T-cell (primary cell): ENCODE results near the gene CLPTM1. TPM values are rescaled to one million over a fixed set of nuclear protein-coding genes. Genes with fewer than 3 reads are reported as not detected.

Experiments used
- ATAC-seq, 4 experiments: fragments of 200-7000 bp in 3 of 4; fragments of 150-1000 bp in 1 of 4; cut with Tn5 transposase; replicated peaks in 1 of 4; 1 replicate in 3 of 4; 2 replicates in 1 of 4; pipeline ENCODE4 v1.10.0; 2021; ENCODE audit warnings: moderate library complexity in 3 of 4, mild to moderate bottlenecking in 2 of 4, moderate number of reproducible peaks in 1 of 4
- CTCF ChIA-PET, 2 donors: fragments of 300-600 bp; sonication (Branson Sonifier 250); formaldehyde crosslinking; loops; one replicate each; lab custom pipeline; 2022; ENCODE audit warnings: antibody characterized with exemption in 2 of 2; lab: Charles Lee
- POLR2A ChIA-PET, 2 donors: fragments of 300-600 bp; sonication (Branson Sonifier 250); formaldehyde crosslinking; loops; one replicate each; lab custom pipeline; 2022; ENCODE audit warnings: antibody characterized with exemption in 2 of 2; lab: Charles Lee
- DNase-seq, 35 experiments: peaks; one replicate each; pipeline versions ENCODE4 v3.0.0 to v3.0.0-alpha.2; 2013 to 2023
- H3K27ac ChIP-seq: one replicate; pipeline ENCODE4 v1.5.1; 2013; ENCODE audit warnings: low read length
- H3K27me3 ChIP-seq, 2 experiments: replicated peaks in 1 of 2; 1 replicate in 1 of 2; 2 replicates in 1 of 2; pipeline versions ENCODE4 v1.6.1 to v1.7.0; 2013; ENCODE audit warnings: low read length in 1 of 2, mixed read lengths in 1 of 2; ENCODE audit not compliant: control insufficient read depth in 2 of 2, insufficient read depth in 2 of 2; ENCODE audit errors: extremely low read depth in 1 of 2
- H3K36me3 ChIP-seq, 2 donors: 1 replicate in 1 of 2; 2 replicates in 1 of 2; pipeline versions ENCODE4 v1.6.1 to v1.7.0; 2013; ENCODE audit warnings: low read length in 1 of 2; ENCODE audit not compliant: control insufficient read depth in 2 of 2, insufficient read depth in 1 of 2; ENCODE audit errors: extremely low read depth in 1 of 2
- H3K4me1 ChIP-seq, 2 experiments: 1 replicate in 1 of 2; 2 replicates in 1 of 2; pipeline versions ENCODE4 v1.6.1 to v1.7.0; 2013; ENCODE audit warnings: low read length in 2 of 2, mixed read lengths in 1 of 2; ENCODE audit not compliant: insufficient read depth in 2 of 2, control insufficient read depth in 1 of 2; ENCODE audit errors: extremely low read depth in 1 of 2
- H3K4me3 ChIP-seq, 2 donors: 1 replicate in 1 of 2; 2 replicates in 1 of 2; pipeline versions ENCODE4 v1.5.1 to v1.7.0; 2013; ENCODE audit warnings: mild to moderate bottlenecking in 2 of 2, low read length in 1 of 2, moderate library complexity in 1 of 2; ENCODE audit not compliant: control insufficient read depth in 1 of 2; ENCODE audit errors: extremely low read depth in 1 of 2
- H3K9me3 ChIP-seq: 2 replicates; pipeline ENCODE4 v1.7.0; 2013
- H3K27ac Mint-ChIP-seq, 2 donors: one replicate each; pipeline ENCODE4 v1.8.0; 2020 to 2021; ENCODE audit warnings: mild to moderate bottlenecking in 2 of 2, mixed read lengths in 2 of 2
- H3K27me3 Mint-ChIP-seq, 2 donors: one replicate each; pipeline ENCODE4 v1.8.0; 2021 to 2022; ENCODE audit warnings: mixed read lengths in 2 of 2
- H3K36me3 Mint-ChIP-seq: one replicate; pipeline ENCODE4 v1.8.0; 2021; ENCODE audit warnings: mixed read lengths
- H3K4me1 Mint-ChIP-seq, 3 donors: one replicate each; pipeline ENCODE4 v1.8.0; 2020 to 2022; ENCODE audit warnings: mixed read lengths in 3 of 3, mild to moderate bottlenecking in 1 of 3
- H3K4me3 Mint-ChIP-seq, 3 donors: one replicate each; pipeline ENCODE4 v1.8.0; 2020 to 2022; ENCODE audit warnings: mild to moderate bottlenecking in 3 of 3, mixed read lengths in 3 of 3, moderate library complexity in 3 of 3
- H3K9me3 Mint-ChIP-seq, 3 donors: one replicate each; pipeline ENCODE4 v1.8.0; 2020 to 2022; ENCODE audit warnings: mixed read lengths in 3 of 3
- WGBS: methylation state at CpG from one replicate; pipeline ENCODE4 v1.1.5; 2013; ENCODE audit warnings: missing lambda C conversion rate; ENCODE audit not compliant: insufficient coverage; 5-methylcytosine and 5-hydroxymethylcytosine counted together
- total RNA-seq, 35 experiments: library from RNA in 6 of 35; stranded (reverse) in 6 of 35; fragments of 120-200 nt in 1 of 35; gene quantifications; one replicate each; pipeline versions ENCODE4 v1.2.1 to v1.2.4 and lab custom pipeline; 2013 to 2026

The CLPTM1 gene
- total RNA-seq, 5 donors from 2014 or later (not counting 1 experiment from before 2014, with no cell fraction given): 64.0 to 103 (median 87.6) TPM

GRCh38 chr19:44985445-44985844, 30.3 kb downstream of the CLPTM1 start:
- Histone ChIP-seq H3K27me3 (no peaks in the 10 kb centered on the region), H3K4me1 (no peaks in the 10 kb centered on the region), H3K9me3 (no peaks in the 10 kb centered on the region), H3K27ac (no peak overlapping the region), H3K36me3 (peaks cover 33 to 59% of the 10 kb centered on the region in 2 donors), H3K4me3 (no peak overlapping the region)
- DNase-seq (no peak), ATAC-seq (no peak)
- H3K36me3 Mint-ChIP-seq: peaks cover 31% of the 10 kb centered on the region
- POLR2A ChIA-PET: no interaction called here
- H3K27me3 Mint-ChIP-seq: no peaks in the 10 kb centered on the region
- H3K27ac Mint-ChIP-seq: peak overlapping the region in 1 of 2 donors; percentile 22
- H3K4me3 Mint-ChIP-seq: no peak overlapping the region
- H3K4me1 Mint-ChIP-seq: peaks cover 0 to 2% (median 1%) of the 10 kb centered on the region in 3 donors
- no peaks in the 10 kb centered on the region for H3K9me3 Mint-ChIP-seq
- CTCF ChIA-PET: no interaction called here
- WGBS: 90% methylated on average over 2 of the region's 4 CpGs

- H3K4me3 Mint-ChIP-seq: no peak overlapping the region
- Histone ChIP-seq H3K4me1 (no peaks in the 10 kb centered on the region), H3K27me3 (no peaks in the 10 kb centered on the region), H3K36me3 (peaks cover 33 to 66% of the 10 kb centered on the region in 2 donors), H3K4me3 (no peak overlapping the region), H3K9me3 (no peaks in the 10 kb centered on the region), H3K27ac (no peak overlapping the region)
- DNase-seq (no peak), ATAC-seq (no peak)
- H3K36me3 Mint-ChIP-seq: peaks cover 31% of the 10 kb centered on the region
- CTCF ChIA-PET: no interaction called here
- WGBS: 95% methylated on average over 5 of the region's 7 CpGs
- no peak overlapping the region for H3K27ac Mint-ChIP-seq
- H3K4me1 Mint-ChIP-seq: peaks cover 0 to 2% (median 1%) of the 10 kb centered on the region in 3 donors
- no peaks in the 10 kb centered on the region for H3K27me3 Mint-ChIP-seq
- no peaks in the 10 kb centered on the region for H3K9me3 Mint-ChIP-seq
- POLR2A ChIA-PET: no interaction called here
Measured at GRCh38 chr19:44986389-44986788, 31.2 kb downstream of the CLPTM1 start.

- no peaks in the 10 kb centered on the region for H3K27me3 ChIP-seq
- H3K4me3 Mint-ChIP-seq: no peak overlapping the region
- no peak for DNase-seq
- 93% methylated on average over 11 of the region's 20 CpGs for WGBS
- ATAC-seq: no peak
- H3K4me3 ChIP-seq: no peak overlapping the region
- H3K9me3 Mint-ChIP-seq: no peaks in the 10 kb centered on the region
- H3K4me1 Mint-ChIP-seq: peaks cover 0 to 2% (median 1%) of the 10 kb centered on the region in 3 donors
- H3K27ac Mint-ChIP-seq: no peak overlapping the region
- peaks cover 27% of the 10 kb centered on the region for H3K36me3 Mint-ChIP-seq
- CTCF ChIA-PET: no interaction called here
- POLR2A ChIA-PET: interaction anchor here in 1 of 2 donors (0.6 kb wide), 1 partner anchor 1676 kb away, joined by 3 read pairs; no protein-coding TSS in a partner anchor
- H3K9me3 ChIP-seq: no peaks in the 10 kb centered on the region
- peaks cover 37 to 64% of the 10 kb centered on the region in 2 donors for H3K36me3 ChIP-seq
- no peaks in the 10 kb centered on the region for H3K27me3 Mint-ChIP-seq
- no peak overlapping the region for H3K27ac ChIP-seq
- H3K4me1 ChIP-seq: no peaks in the 10 kb centered on the region
Measured at GRCh38 chr19:44987148-44987675, 32.0 kb downstream of the CLPTM1 start.

- no peaks in the 10 kb centered on the region for H3K9me3 Mint-ChIP-seq
- Histone ChIP-seq H3K4me3 (no peak overlapping the region), H3K9me3 (no peaks in the 10 kb centered on the region), H3K27ac (no peak overlapping the region), H3K36me3 (peaks cover 32 to 60% of the 10 kb centered on the region in 2 donors), H3K4me1 (no peaks in the 10 kb centered on the region), H3K27me3 (no peaks in the 10 kb centered on the region)
- ATAC-seq (no peak), DNase-seq (no peak)
- CTCF ChIA-PET: interaction anchor here (0.6 to 1.3 kb wide), 4 partner anchors 9 to 77 kb away, joined by 3 to 5 read pairs (median 4); no protein-coding TSS in a partner anchor
- POLR2A ChIA-PET: no interaction called here
- H3K27me3 Mint-ChIP-seq: no peaks in the 10 kb centered on the region
- no peak overlapping the region for H3K27ac Mint-ChIP-seq
- H3K4me3 Mint-ChIP-seq: no peak overlapping the region
- over 99% methylated on average over 8 of the region's 9 CpGs for WGBS
- H3K4me1 Mint-ChIP-seq: peaks cover 0 to 2% (median 1%) of the 10 kb centered on the region in 3 donors
- H3K36me3 Mint-ChIP-seq: peaks cover 27% of the 10 kb centered on the region
Measured at GRCh38 chr19:44988273-44988672, 33.1 kb downstream of the CLPTM1 start.

- Mint-ChIP-seq H3K4me3 (no peak overlapping the region), H3K36me3 (peaks cover 26% of the 10 kb centered on the region), H3K27ac (peak overlapping the region in 1 of 2 donors; percentile 2), H3K4me1 (peaks cover 0 to 2% (median 1%) of the 10 kb centered on the region in 3 donors), H3K9me3 (no peaks in the 10 kb centered on the region), H3K27me3 (no peaks in the 10 kb centered on the region)
- Histone ChIP-seq H3K27me3 (no peaks in the 10 kb centered on the region), H3K27ac (no peak overlapping the region), H3K9me3 (no peaks in the 10 kb centered on the region), H3K36me3 (peaks cover 30 to 58% of the 10 kb centered on the region in 2 donors), H3K4me1 (no peaks in the 10 kb centered on the region), H3K4me3 (no peak overlapping the region)
- CTCF ChIA-PET: interaction anchor here (0.6 to 1.3 kb wide), 3 partner anchors 70 to 76 kb away, joined by 3 to 5 read pairs (median 3); no protein-coding TSS in a partner anchor
- ATAC-seq: peak; percentile 47 to 80 (median 62)
- POLR2A ChIA-PET: no interaction called here
- peak; percentile 20 to 78 (median 58) for DNase-seq
- 95% methylated on average over 14 of the region's 15 CpGs for WGBS
Measured at GRCh38 chr19:44988896-44989556, 33.8 kb downstream of the CLPTM1 start.

- H3K4me1 ChIP-seq: no peaks in the 10 kb centered on the region
- POLR2A ChIA-PET: no interaction called here
- H3K36me3 ChIP-seq: peaks cover 21 to 46% of the 10 kb centered on the region in 2 donors
- WGBS: 96% methylated on average over 11 of the region's 14 CpGs
- H3K27me3 ChIP-seq: no peaks in the 10 kb centered on the region
- no peak for DNase-seq
- no peak overlapping the region for H3K27ac Mint-ChIP-seq
- no peak overlapping the region for H3K27ac ChIP-seq
- no peaks in the 10 kb centered on the region for H3K27me3 Mint-ChIP-seq
- no peak overlapping the region for H3K4me3 ChIP-seq
- peaks cover 21% of the 10 kb centered on the region for H3K36me3 Mint-ChIP-seq
- no peaks in the 10 kb centered on the region for H3K9me3 Mint-ChIP-seq
- H3K9me3 ChIP-seq: no peaks in the 10 kb centered on the region
- CTCF ChIA-PET: no interaction called here
- H3K4me3 Mint-ChIP-seq: no peak overlapping the region
- peaks cover 1 to 4% (median 2%) of the 10 kb centered on the region in 3 donors for H3K4me1 Mint-ChIP-seq
- ATAC-seq: no peak
Measured at GRCh38 chr19:44990459-44990858, 35.3 kb downstream of the CLPTM1 start.
